ENCODE measurements around the gene TMCO5A.
"Not testable (repeated sequence)": the region's sequence is repeated elsewhere in the genome, so short reads cannot be mapped to it uniquely, and the experiment has no call there.

TMCO5A gene

DNA sequence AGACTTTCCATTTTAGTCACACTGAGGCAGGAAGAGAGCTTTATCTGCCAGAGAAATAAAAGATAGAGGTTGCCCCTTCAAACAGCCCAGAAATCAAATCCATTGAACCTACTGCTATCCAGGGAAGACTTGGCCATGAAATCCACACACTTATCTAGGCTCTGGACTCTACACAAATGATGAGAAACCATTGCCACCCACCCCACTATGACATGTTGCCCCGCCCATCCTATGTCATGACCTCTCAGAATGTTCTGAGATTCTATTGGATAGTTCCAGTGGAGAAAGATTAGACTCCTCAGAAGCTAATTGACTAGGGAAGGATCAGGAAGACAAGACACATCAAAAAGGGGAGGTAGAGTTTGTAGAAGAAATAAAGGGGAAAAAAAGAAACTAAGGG lies at the start of gene TMCO5A:
TMCO5A (plus strand) TSS at position 301 of the 400 bp plus-strand sequence. CDS start 1,684 bp downstream, outside the sequence.
- in situ Hi-C loops (cut with MboI; ENCODE audit: low sequenced_read_pairs), result no loop called here

GRCh38 chr15:37885651-37886050 lies 48.8 kb upstream of the TMCO5A start:
- in situ Hi-C loops (cut with MboI; ENCODE audit: low sequenced_read_pairs), result no loop called here

DNA sequence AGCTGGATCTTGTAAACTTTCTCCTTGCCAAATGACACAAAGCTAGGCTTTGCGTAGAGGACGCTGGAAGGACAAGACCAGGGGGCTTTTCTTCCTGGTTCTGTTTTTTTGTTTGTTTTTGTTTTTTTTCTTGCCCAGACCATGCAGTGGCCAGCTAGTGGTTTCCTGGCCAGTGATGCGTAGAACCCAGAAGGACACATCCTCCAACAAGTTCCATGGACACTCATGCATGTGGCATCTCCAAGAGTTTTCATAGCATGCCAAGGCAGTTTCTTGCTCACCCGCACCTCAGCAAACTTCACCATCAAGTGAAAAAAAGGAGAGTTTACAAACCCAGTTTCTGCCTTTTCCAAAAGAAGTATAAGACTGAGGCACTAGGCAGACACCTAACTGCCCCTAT lies 46.1 kb upstream of the TMCO5A start:
- in situ Hi-C loops (cut with MboI; ENCODE audit: low sequenced_read_pairs), result no loop called here

DNA sequence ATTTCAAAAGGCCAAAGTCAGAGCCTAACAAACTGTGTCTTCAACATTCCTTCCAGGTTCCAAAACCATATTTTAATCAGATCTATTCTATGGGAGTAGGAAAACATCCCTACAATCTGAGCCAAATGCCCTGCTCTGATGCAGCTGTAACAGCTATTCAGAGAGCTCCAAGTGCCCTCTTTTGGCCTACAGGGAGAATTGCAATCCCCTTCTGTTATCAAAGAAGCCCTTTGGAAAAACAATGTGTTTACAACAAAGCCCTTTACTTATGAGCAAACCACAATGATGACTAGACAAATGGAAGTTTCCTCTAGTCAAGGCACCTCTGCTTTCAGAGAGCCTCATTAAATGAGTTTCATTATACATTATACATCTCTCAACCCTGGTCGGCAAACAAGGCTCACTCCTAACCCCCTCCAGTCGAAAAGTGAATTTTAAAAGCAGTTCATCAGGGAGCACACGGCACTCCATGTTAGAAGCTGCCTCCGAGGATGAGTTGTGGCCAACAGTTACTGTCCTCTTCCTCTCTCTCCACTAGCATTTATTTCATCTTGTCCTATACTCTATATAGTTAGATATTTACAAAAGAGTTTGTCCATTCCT lies 42.6 kb upstream of the TMCO5A start:
- in situ Hi-C loops (cut with MboI; ENCODE audit: low sequenced_read_pairs), result no loop called here

- in situ Hi-C loops (cut with MboI; ENCODE audit: low sequenced_read_pairs), result no loop called here
Measured at GRCh38 chr15:37893309-37893708, 41.1 kb upstream of the TMCO5A start.

DNA sequence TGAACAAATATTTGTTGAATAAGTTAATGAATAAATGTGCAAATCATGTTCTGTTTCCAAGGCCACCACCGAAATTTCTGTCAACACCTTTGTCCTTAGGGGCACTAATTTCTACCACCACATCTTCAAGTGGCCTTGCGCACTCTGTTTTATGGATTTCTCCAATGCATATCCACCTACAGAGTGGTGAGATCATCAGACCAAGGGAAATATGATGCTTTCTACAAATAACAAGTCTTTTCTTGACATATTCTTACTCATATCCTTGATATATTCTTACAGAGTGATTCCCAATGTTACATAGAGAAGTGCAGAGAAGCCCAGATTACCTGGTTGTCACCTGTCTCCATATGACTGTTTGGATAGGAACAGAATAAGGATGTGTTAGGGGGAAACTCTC lies 36.1 kb upstream of the TMCO5A start:
- in situ Hi-C loops (cut with MboI; ENCODE audit: low sequenced_read_pairs), result no loop called here

DNA sequence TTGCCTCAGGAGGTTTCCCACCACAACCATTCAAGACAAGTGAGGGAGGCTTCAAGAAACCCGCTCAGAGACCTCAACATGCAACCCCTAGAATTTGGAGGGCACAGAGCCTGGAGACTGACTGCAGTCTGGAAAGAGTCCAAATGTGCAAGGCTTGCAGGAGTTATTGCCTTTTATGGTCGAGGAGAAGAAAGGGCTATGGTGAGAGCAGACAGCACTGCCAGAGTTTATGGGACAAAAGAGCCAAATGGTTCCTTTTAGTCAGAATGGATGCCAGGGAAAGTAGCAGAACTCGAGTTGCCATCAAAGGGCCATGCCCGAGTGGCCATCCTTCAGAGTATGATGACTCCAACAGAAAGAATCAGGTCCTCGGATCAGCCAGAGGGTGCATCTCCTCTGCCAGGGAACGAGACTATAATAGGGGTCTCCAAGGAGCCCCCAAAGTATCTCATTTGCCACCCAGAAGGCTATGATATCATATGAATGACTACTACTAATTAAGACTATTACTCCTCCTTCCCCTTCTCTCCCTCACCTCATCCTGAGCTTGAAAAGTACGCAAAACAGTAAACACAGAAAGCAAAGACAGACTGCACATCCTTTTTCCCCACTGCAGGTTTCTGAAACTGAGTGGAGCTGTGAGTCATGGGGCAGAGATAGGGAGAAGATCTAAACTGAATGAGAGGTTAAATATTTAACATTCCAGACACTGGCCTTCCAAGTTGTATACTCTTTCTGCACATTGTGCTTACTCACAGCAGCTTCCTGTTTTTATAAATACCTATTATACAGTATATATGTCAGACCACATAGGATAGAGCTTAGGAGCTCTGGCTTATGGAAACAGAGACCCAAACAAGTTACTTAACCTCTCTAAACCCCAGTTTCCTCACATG lies 33.9 kb upstream of the TMCO5A start:
- in situ Hi-C loops (cut with MboI; ENCODE audit: low sequenced_read_pairs), result no loop called here

GRCh38 chr15:37902126-37902525 lies 32.3 kb upstream of the TMCO5A start:
- in situ Hi-C loops (cut with MboI; ENCODE audit: low sequenced_read_pairs), result no loop called here

- in situ Hi-C loops (cut with MboI; ENCODE audit: low sequenced_read_pairs), result no loop called here
Measured at GRCh38 chr15:37903919-37904625, 30.4 kb upstream of the TMCO5A start.

DNA sequence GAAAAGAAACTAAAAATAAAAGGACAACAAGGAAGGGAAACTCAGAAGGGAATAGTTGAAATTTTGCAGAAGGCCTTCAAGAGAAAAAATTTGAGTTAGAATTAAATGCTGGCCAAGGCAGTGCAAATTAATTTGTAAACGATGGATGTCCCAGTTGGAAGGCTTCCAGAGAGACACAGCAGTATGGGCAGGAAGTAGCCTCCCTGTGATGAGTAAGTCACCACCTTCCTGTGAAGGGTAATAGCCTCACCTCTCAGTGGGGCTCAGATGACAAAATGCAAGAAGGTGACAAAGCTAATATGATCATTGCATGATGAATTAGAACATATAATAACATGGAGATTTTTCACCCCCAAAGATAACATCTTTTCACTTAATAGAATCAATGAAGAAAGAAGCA lies 27.3 kb upstream of the TMCO5A start:
- in situ Hi-C loops (cut with MboI; ENCODE audit: low sequenced_read_pairs), result no loop called here

GRCh38 chr15:37921527-37922385 lies 12.7 kb upstream of the TMCO5A start:
- in situ Hi-C loops (cut with MboI; ENCODE audit: low sequenced_read_pairs), result no loop called here

GRCh38 chr15:37926136-37926535 lies 8.3 kb upstream of the TMCO5A start:
- in situ Hi-C loops (cut with MboI; ENCODE audit: low sequenced_read_pairs), result no loop called here

- in situ Hi-C loops (cut with MboI; ENCODE audit: low sequenced_read_pairs), result no loop called here
Measured at GRCh38 chr15:37929238-37929637, 5.2 kb upstream of the TMCO5A start.

DNA sequence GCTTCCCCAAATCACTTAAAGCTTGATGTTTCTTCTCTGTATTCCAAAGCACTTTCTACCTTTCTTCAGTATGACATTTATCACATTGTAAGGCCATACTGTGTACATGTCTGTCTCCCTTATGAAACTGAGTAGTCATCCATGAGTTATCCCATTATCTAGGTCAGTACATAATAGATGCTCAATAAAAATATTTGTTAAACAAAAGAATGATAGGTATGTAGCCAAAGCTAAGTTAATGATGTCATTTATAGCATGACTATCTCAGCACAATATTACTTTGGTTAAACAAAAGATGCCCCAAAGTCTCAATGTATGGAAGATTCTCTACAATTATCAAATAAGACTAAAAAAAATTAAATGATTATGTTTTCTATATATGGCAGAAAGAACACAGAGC lies 3.1 kb upstream of the TMCO5A start:
- in situ Hi-C loops (cut with MboI; ENCODE audit: low sequenced_read_pairs), result no loop called here

GRCh38 chr15:37931868-37932267 lies 2.6 kb upstream of the TMCO5A start:
- in situ Hi-C loops (cut with MboI; ENCODE audit: low sequenced_read_pairs), result no loop called here

DNA sequence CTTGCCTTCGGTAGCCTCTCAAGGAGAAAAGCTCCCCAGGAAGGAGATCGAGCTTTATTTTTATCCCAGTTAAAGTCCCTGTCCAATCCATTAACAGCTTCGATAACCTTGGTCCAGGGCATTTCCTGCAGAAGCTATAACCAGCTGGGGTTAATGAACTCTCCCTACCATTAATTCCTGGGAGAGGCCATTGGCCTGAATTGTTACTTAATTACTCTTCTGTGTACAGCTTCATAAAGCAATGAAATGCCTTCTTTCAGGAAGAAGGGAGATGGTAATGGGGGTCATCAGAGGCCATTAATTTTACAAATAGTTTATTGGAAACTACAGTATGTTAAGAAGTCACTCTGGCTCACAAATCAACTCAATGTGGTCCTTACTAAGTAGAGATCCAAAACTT lies 1.9 kb upstream of the TMCO5A start:
- in situ Hi-C loops (cut with MboI; ENCODE audit: low sequenced_read_pairs), result no loop called here

GRCh38 chr15:37933666-37934065 lies 774 bp upstream of the TMCO5A start:
- in situ Hi-C loops (cut with MboI; ENCODE audit: low sequenced_read_pairs), result no loop called here

DNA sequence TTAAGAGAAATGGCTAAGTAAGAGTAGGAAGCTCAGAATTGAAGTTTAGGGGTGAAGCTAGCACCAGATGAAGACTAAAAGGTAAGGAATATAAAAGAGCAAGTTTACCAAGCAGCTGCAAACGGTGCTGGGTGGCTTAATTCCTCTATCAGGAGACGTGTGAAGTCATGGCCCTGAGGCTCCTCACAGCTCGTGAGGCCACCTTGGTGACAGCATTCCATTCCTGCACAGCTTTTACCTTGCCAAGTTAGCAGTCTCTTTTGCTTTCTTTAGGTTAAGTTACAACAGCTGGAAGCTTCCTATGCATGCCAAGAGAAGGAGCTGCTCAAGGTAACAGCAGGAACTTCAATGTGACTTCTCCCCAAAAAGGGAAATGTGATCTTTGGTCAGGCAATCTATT lies 6.4 kb downstream of the TMCO5A start:
- in situ Hi-C loops (cut with MboI; ENCODE audit: low sequenced_read_pairs), result no loop called here

DNA sequence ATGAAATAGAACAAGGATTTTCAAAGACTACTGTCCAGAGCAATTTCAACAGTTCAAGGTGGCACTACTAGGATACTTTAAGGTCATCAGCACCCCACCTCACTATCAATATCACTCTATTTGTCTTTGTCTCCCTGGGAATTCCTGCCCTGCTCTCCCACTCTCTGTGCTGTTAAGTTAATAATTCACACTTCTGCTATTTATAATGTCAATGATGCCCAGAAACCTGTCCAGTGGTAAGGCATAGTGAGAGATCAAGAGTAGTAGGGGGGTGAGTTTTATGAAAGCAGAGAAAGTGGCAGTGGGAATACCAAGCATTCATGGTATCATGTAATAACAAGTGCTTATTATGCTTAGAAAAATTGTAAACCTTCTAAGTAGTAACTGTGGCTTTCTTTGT lies 7.3 kb downstream of the TMCO5A start:
- in situ Hi-C loops (cut with MboI; ENCODE audit: low sequenced_read_pairs), result no loop called here

DNA sequence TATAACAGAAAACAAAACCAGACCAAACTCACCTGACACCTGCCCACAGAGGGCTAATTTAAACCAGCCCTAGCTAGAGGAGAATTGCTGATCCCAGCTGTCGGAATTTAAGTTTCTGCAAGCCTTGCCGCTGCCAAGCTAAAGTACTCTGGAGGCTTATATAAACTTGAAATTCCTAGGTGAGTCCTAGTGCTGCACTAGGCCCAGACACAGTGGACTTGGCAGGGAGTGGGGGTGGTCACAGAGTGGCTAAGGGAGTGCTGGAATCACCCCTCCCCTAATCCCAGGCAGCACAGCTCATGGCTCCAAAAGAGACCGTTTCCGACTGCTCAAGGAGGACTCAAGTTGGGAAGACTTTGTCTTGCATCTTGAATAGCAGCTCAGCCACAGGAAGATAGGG lies 17.6 kb downstream of the TMCO5A start:
- in situ Hi-C loops (cut with MboI; ENCODE audit: low sequenced_read_pairs), result no loop called here

DNA sequence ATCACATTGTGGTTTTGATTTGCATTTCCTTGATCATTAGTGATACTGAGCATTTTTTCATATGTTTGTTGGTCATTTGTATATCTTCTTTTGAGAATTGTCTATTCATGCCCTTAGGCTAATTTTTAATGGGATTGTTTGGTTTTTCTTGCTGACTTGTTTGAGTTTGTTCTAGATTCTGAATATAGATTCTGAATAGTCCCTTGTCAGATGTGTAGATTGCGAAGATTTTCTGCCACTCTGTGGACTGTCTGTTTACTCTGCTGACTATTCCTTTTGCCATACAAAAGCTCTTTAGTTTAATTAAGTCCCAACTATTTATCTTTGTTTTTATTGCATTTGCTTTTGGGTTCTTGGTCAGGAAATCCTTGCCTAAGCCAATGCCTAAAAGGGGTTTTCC lies 26.3 kb downstream of the TMCO5A start:
- in situ Hi-C loops (cut with MboI; ENCODE audit: low sequenced_read_pairs), result not testable (repeated sequence)

All from HL-60/S4 treated with retinoic acid at 250 ng/mL for 4 days and 3 days (cell line).